GM21447 (cell line): ENCODE measurements around the gene RIMS4.
"Not testable (repeated sequence)": the region's sequence is repeated elsewhere in the genome, so short reads cannot be mapped to it uniquely, and the experiment has no call there.

Experiments
- ATAC-seq: cut with Tn5 transposase; IDR thresholded peaks from one replicate; pipeline ENCODE4 v1.9.1; 2021; ENCODE audit not compliant: unreplicated experiment

Gene RIMS4

DNA sequence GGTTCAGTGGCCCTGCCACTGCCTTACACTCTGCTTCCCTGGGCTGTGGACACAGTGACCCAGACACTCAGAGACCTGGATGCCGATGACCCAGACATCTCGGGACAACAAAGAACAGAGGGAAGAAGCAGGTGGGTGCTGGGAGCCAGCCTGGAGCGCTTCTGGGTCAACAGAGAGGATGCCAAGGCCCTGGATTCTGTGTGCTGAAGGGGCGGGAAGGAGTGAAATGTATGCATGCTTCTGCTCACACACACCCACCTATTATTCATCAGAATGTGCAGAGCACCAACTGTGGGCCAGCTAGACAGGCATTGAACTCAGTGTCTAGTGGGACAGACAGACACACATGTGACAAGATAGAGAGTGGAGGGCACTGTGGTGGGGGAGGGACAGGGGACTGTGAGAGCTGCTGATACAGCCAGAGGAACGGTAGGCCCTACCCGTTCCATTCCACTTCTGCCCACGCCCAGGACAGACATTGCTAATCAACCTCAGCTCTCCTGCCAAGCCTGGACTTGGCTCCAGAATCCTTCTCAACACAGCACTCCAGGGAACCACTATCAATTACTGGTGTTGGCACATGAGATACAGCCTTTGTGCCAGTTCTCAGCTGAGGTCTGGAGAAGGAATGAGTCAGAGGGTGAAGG, 44.5 kb downstream of the RIMS4 start:
- ATAC-seq, result no peak

- ATAC-seq, result no peak
Observed at GRCh38 chr20:44765091-44765490, 45.3 kb downstream of the RIMS4 start.

- ATAC-seq, result not testable (repeated sequence)
Observed at GRCh38 chr20:44763798-44764197, 46.5 kb downstream of the RIMS4 start.

DNA sequence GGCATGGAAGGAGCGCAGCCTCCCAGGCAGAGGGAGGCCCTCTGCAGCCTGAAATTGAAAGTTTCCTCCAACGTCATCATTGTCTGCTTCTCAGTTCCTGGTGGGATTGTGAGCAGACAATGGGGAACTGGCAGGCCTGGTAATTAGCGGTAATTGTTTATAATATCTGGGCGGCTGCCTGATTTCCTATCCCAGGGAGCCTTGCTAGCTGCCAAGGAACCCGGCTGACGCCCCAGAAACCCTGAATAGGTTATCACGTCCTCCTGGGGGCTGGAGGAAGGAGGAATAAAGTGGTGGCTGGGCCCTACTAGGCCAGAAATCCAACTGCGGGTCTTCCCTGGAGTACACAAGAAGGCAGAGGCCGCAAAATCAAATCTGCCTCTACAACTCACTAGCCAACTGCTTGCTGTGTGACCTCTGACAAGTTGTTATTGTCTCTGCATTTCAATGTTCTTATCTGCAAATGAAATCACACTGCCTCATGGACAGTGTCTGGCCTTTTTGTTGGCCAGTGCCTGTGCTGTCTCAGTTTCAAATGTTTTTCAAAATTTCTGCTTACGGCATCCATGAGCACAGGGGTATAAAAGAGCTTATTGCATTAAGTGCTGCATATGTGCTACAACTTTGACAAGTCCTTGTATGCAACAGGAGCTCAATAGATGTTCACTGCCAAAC, 47.7 kb downstream of the RIMS4 start:
- ATAC-seq, result no peak

DNA sequence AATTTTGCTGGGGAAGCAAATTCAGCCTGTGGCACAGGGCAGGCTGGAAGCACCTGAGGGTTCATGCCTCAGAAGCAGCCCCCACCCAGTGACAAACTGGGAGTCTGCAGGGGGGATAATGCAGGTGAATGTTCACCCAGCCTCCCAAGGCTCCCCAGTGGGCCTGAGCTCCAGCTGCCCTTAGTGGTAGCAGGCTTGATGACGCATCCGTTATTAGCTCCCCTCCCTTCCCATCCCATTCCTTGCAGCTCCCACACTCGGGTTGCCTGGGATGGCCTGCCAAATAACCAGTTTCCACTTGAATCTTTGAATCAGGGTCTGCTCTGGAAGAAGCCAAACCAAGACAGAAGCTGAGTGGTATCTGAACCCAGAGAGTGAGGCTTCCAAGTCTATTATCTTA, 48.9 kb downstream of the RIMS4 start:
- no peak for ATAC-seq

DNA sequence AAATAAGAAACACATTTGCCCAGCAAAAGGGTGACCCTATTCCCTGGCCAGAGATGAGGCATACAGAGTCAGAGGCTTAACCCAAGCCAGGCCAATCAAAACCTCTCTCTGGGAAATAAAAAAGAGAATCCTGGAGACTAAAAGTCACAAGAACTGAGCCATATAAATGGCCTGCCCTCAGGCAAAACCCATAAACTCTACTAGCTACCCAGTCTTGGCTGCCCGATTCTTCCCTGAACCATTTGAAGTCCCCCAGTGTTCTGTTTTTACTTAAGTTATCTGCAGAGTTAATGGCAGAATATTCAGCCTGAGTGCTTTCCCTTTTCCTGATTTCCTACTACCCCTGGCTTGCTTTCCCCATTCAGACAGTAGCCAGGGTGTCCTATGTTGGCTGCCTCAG, 50.8 kb downstream of the RIMS4 start:
- no peak for ATAC-seq

- ATAC-seq, result no peak
Observed at GRCh38 chr20:44758247-44759101, 51.9 kb downstream of the RIMS4 start.

- no peak for ATAC-seq
Observed at GRCh38 chr20:44756956-44757355, 53.4 kb downstream of the RIMS4 start.

GRCh38 chr20:44756011-44756688, 54.2 kb downstream of the RIMS4 start:
- ATAC-seq, result no peak

GRCh38 chr20:44754554-44754953, 55.8 kb downstream of the RIMS4 start:
- ATAC-seq, result no peak

GRCh38 chr20:44752099-44752931, 58.0 kb downstream of the RIMS4 start:
- no peak for ATAC-seq

DNA sequence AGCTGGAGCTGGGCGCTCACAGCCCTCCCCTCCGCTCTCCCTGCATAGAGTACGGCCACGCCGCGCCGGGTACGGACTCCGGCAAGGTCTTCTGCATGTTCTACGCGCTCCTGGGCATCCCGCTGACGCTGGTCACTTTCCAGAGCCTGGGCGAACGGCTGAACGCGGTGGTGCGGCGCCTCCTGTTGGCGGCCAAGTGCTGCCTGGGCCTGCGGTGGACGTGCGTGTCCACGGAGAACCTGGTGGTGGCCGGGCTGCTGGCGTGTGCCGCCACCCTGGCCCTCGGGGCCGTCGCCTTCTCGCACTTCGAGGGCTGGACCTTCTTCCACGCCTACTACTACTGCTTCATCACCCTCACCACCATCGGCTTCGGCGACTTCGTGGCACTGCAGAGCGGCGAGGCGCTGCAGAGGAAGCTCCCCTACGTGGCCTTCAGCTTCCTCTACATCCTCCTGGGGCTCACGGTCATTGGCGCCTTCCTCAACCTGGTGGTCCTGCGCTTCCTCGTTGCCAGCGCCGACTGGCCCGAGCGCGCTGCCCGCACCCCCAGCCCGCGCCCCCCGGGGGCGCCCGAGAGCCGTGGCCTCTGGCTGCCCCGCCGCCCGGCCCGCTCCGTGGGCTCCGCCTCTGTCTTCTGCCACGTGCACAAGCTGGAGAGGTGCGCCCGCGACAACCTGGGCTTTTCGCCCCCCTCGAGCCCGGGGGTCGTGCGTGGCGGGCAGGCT, 60.1 kb downstream of the RIMS4 start:
- no peak for ATAC-seq

GRCh38 chr20:44748005-44748370, 62.4 kb downstream of the RIMS4 start:
- ATAC-seq, result no peak

- no peak for ATAC-seq
Observed at GRCh38 chr20:44747166-44748004, 63.0 kb downstream of the RIMS4 start.

- no peak for ATAC-seq
Observed at GRCh38 chr20:44746367-44747165, 63.8 kb downstream of the RIMS4 start.

DNA sequence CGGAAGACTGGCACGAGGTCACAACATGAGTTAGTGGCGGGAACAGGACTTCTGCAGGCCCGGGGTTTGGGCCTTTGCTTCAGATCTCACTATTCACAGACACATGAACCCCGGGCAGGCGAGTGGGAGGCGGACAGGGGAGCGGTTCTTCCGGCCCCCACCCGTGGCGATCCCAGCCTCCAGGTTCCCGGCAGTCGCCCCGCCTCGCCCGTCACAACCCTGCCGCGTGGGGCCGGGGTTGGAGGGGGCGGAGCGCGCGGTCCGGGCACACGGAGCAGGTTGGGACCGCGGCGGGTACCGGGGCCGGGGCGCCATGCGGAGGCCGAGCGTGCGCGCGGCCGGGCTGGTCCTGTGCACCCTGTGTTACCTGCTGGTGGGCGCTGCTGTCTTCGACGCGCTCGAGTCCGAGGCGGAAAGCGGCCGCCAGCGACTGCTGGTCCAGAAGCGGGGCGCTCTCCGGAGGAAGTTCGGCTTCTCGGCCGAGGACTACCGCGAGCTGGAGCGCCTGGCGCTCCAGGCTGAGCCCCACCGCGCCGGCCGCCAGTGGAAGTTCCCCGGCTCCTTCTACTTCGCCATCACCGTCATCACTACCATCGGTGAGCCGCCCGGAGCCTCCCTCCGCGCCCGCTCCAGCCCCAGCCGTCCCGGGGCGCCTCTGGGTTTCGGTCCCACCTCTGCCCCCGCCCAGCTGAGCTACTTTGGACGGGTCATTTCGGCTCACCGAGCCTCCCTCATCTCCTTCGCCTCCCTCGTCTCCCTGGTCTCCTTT, 64.6 kb downstream of the RIMS4 start, which contains the start of gene KCNK15:
KCNK15 (plus strand) TSS at position 268 of the 769 bp plus-strand sequence; CDS start at position 314, 46 bp downstream.
- ATAC-seq, result no peak

DNA sequence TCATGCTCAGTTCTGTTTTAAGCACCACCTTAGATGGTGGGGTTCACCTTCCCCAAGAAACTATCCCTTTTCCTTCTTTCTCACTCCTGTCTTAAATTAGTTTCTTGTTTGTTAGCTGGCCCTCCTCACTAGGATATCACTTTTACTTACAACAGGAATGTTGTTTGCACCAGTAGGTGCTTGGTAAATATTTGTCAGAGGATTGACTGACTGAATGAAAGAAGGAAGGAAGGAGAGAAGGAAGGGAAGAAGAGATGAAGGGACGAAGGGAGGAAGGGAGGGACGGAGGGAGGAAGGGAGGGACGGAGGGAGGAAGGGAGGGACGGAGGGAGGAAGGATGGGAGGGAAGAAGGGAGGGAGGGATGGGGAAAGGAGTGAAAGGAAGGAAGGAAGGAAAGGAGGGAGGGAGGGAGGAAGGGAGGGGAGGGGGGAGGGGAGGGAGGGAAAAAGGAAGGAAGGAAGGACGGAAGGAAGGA, 65.2 kb downstream of the RIMS4 start:
- ATAC-seq, result no peak
